Measurements from ENCODE around the gene MAGEA2. TPM values are rescaled to one million over a fixed set of nuclear protein-coding genes. Genes with fewer than 3 reads are reported as not detected.
"Not testable (repeated sequence)": the region's sequence is repeated elsewhere in the genome, so short reads cannot be mapped to it uniquely, and the experiment has no call there.

Gene MAGEA2
- total RNA-seq: not detected

- not testable (repeated sequence) for DNase-seq
Observed at GRCh38 chrX:152753686-152754650, at the start of gene MAGEA2. Gene MAGEA2, minus strand, starts transcription at chrX:152753842. Its CDS starts 2,479 bp downstream, at chrX:152751363.

GRCh38 chrX:152798945-152799344, 45.3 kb upstream of the MAGEA2 start:
- no peak for DNase-seq

GRCh38 chrX:152787062-152787461, 33.4 kb upstream of the MAGEA2 start:
- not testable (repeated sequence) for DNase-seq

GRCh38 chrX:152769549-152770289, 16.1 kb upstream of the MAGEA2 start, which contains the start of gene MAGEA6:
Gene MAGEA6, minus strand, starts transcription at chrX:152769689. Its CDS starts 2,039 bp downstream, at chrX:152767650.
- not testable (repeated sequence) for DNase-seq

GRCh38 chrX:152766562-152766961, 12.9 kb upstream of the MAGEA2 start:
- not testable (repeated sequence) for DNase-seq

GRCh38 chrX:152761582-152761981, 7.9 kb upstream of the MAGEA2 start:
- DNase-seq: not testable (repeated sequence)

GRCh38 chrX:152759544-152759943, 5.9 kb upstream of the MAGEA2 start:
- not testable (repeated sequence) for DNase-seq

- not testable (repeated sequence) for DNase-seq
Observed at GRCh38 chrX:152758918-152759317, 5.3 kb upstream of the MAGEA2 start, which contains the start of gene CSAG3. Gene CSAG3, plus strand, starts transcription at chrX:152759218.

- DNase-seq: not testable (repeated sequence)
Observed at GRCh38 chrX:152754871-152755270, 1.2 kb upstream of the MAGEA2 start.

GRCh38 chrX:152738560-152738959, 15.1 kb downstream of the MAGEA2 start:
- no peak for DNase-seq

GRCh38 chrX:152736528-152736927, 17.1 kb downstream of the MAGEA2 start:
- not testable (repeated sequence) for DNase-seq

GRCh38 chrX:152735860-152736511, 17.7 kb downstream of the MAGEA2 start:
- DNase-seq: no peak

GRCh38 chrX:152735101-152735500, 18.5 kb downstream of the MAGEA2 start:
- DNase-seq: no peak

- not testable (repeated sequence) for DNase-seq
Observed at GRCh38 chrX:152734143-152734858, 19.3 kb downstream of the MAGEA2 start.

GRCh38 chrX:152733261-152733975, 20.2 kb downstream of the MAGEA2 start, which contains the start of the genes CSAG1 and MAGEA12:
Gene CSAG1, minus strand, starts transcription at chrX:152733721. Its CDS starts 1,261 bp downstream, at chrX:152732460.
Gene MAGEA12, plus strand, starts transcription at chrX:152733757. Its CDS starts 2,405 bp downstream, at chrX:152736162.
- DNase-seq: no peak

GRCh38 chrX:152725409-152725808, 28.2 kb downstream of the MAGEA2 start:
- no peak for DNase-seq

GRCh38 chrX:152713815-152714787, 39.5 kb downstream of the MAGEA2 start, which contains the start of gene MAGEA2B:
Gene MAGEA2B, plus strand, starts transcription at chrX:152714628. Its CDS starts 2,479 bp downstream, at chrX:152717107.
- DNase-seq: not testable (repeated sequence)

- not testable (repeated sequence) for DNase-seq
Observed at GRCh38 chrX:152713195-152713594, 40.4 kb downstream of the MAGEA2 start.

GRCh38 chrX:152709173-152709572, 44.5 kb downstream of the MAGEA2 start, which contains the start of gene CSAG2:
Gene CSAG2, minus strand, starts transcription at chrX:152709273. Its CDS starts 161 bp downstream, at chrX:152709112.
- not testable (repeated sequence) for DNase-seq

Data from effector CD4-positive, alpha-beta T cell (primary cell).